ENCODE data around the gene ITGA5. TPM values are rescaled to one million over a fixed set of nuclear protein-coding genes. Genes with fewer than 3 reads are reported as not detected.

The ITGA5 gene
- total RNA-seq, 1 experiment from 2014 or later = 49.7 TPM

GRCh38 chr12:54389134-54389508 is 29.9 kb downstream of the ITGA5 start (continued):
- TF ChIP-seq EZH2 (IDR thresholded peaks at IDR 0.05) (no peak), SP1 (IDR thresholded peaks at IDR 0.05; ENCODE audit: low read depth) (no peak), CBX3 (IDR thresholded peaks at IDR 0.05; ENCODE audit: low read depth) (no peak), TCF7L2 (IDR thresholded peaks at IDR 0.05; ENCODE audit: borderline replicate concordance, extremely low read depth, insufficient read depth, insufficient read length) (no peak), EGR1 (IDR thresholded peaks at IDR 0.05; ENCODE audit: low read depth) (no peak), ELF1 (IDR thresholded peaks at IDR 0.05; ENCODE audit: borderline replicate concordance, low read depth) (no peak)
- TF ChIP-seq, protein P1, sequence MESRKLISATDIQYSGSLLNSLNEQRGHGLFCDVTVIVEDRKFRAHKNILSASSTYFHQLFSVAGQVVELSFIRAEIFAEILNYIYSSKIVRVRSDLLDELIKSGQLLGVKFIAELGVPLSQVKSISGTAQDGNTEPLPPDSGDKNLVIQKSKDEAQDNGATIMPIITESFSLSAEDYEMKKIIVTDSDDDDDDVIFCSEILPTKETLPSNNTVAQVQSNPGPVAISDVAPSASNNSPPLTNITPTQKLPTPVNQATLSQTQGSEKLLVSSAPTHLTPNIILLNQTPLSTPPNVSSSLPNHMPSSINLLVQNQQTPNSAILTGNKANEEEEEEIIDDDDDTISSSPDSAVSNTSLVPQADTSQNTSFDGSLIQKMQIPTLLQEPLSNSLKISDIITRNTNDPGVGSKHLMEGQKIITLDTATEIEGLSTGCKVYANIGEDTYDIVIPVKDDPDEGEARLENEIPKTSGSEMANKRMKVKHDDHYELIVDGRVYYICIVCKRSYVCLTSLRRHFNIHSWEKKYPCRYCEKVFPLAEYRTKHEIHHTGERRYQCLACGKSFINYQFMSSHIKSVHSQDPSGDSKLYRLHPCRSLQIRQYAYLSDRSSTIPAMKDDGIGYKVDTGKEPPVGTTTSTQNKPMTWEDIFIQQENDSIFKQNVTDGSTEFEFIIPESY (IDR thresholded peaks at IDR 0.05; ENCODE audit: extremely low read depth, insufficient replicate concordance, low read length) = no peak

GRCh38 chr12:54388237-54389133 is 30.6 kb downstream of the ITGA5 start:
- ChIA-PET RAD21 (ENCODE audit: low non-redundant PET in 1 of 2, low total read pairs in 2 of 2, uncharacterized antibody in 2 of 2, unreplicated experiment in 2 of 2) (interaction anchor here in 1 of 2 experiments (0.7 kb wide), 1 partner anchor 16 kb away, joined by 3 read pairs; no protein-coding TSS in a partner anchor), POLR2A (no interaction called here), CTCF (interaction anchor here (1.1 to 2.3 kb wide), 5 partner anchors 9 to 20 kb away, joined by 3 to 18 read pairs (median 6); no protein-coding TSS in a partner anchor)
- 0 out of 2 replicates have a peak overlapping the region, but pooled peaks have one; percentile 1 for H3K9ac ChIP-seq (ENCODE audit: low read length)
- H2AFZ ChIP-seq (ENCODE audit: low read depth, low read length, poor library complexity, severe bottlenecking) = no peak overlapping the region
- no peak for TF ChIP-seq RAD21 (IDR thresholded peaks at IDR 0.05; ENCODE audit: low read depth)
- peak; percentile 44 for TF ChIP-seq TCF7L2 (IDR thresholded peaks at IDR 0.05; ENCODE audit: borderline replicate concordance, extremely low read depth, insufficient read depth, insufficient read length)
- TF ChIP-seq ZFX (IDR thresholded peaks at IDR 0.05) = peak; percentile 30; the same call in 1 of the 2 replicates
- no peak for TF ChIP-seq EGR1 (IDR thresholded peaks at IDR 0.05; ENCODE audit: low read depth)
- intact Hi-C loops (cut with micrococcal nuclease) = no loop called here
- no peaks in the 10 kb centered on the region for H3K36me3 ChIP-seq (ENCODE audit: control insufficient read depth in 1 of 2, insufficient read depth in 2 of 2, low read length in 2 of 2)
- H3K9me2 ChIP-seq (ENCODE audit: insufficient read depth) = no peaks in the 10 kb centered on the region
- BruUV-seq (replicated peaks) = no TSS peak
- H3K9me3 ChIP-seq (ENCODE audit: control insufficient read depth in 1 of 2, insufficient read depth in 1 of 2, low read depth in 1 of 2, low read length in 2 of 2) = no peaks in the 10 kb centered on the region
- no peak for DNase-seq (ENCODE audit: low read depth, low spot score)
- H4K20me1 ChIP-seq (ENCODE audit: insufficient read depth) = no peaks in the 10 kb centered on the region
- ATAC-seq = no peak
- H3K4me3 ChIP-seq (replicated peaks in 1 of 2; ENCODE audit: low read depth in 1 of 2, low read length in 2 of 2) = no peak overlapping the region
- H3K79me2 ChIP-seq (ENCODE audit: insufficient read depth, low read length) = no peaks in the 10 kb centered on the region
- peaks cover 32 to 77% of the 10 kb centered on the region in 2 experiments for H3K4me1 ChIP-seq (ENCODE audit: control insufficient read depth in 1 of 2, insufficient read depth in 2 of 2, low read length in 2 of 2)
- no peaks in the 10 kb centered on the region for H3K27me3 ChIP-seq (ENCODE audit: insufficient read depth, low read length)
- peak overlapping the region; percentile 32 for H3K27ac ChIP-seq (ENCODE audit: low read depth, low read length)
- H3K4me2 ChIP-seq (ENCODE audit: low read length) = peak overlapping the region; percentile 48
